ENCODE measurements around the gene TBX1.
"Not testable (repeated sequence)": the region's sequence is repeated elsewhere in the genome, so short reads cannot be mapped to it uniquely, and the experiment has no call there.

Gene TBX1

GRCh38 chr22:19722982-19723231 lies 37.7 kb upstream of the TBX1 start:
- DNase-seq (ENCODE audit: low read depth, low spot score) = no peak
- POLR2A ChIA-PET = no interaction called here
- CTCF ChIA-PET = interaction anchor here (1.5 kb wide), 1 partner anchor 8 kb away, joined by 13 read pairs; no protein-coding TSS in a partner anchor

GRCh38 chr22:19723232-19723982 lies 37.2 kb upstream of the TBX1 start, which contains the start of gene GP1BB:
GP1BB (plus strand) TSS chr22:19723539; CDS start chr22:19723570, 31 bp downstream.
- no peak for DNase-seq (ENCODE audit: low read depth, low spot score)
- POLR2A ChIA-PET = no interaction called here
- no peak for TF ChIP-seq CTCF (IDR thresholded peaks at IDR 0.05; ENCODE audit: insufficient read depth, low read length, missing control alignments)

More at GRCh38 chr22:19722982-19723231, 37.7 kb upstream of the TBX1 start:
- no peak for TF ChIP-seq CTCF (IDR thresholded peaks at IDR 0.05; ENCODE audit: insufficient read depth, low read length, missing control alignments)
- no peak overlapping the region for H3K4me3 ChIP-seq (ENCODE audit: low read depth, low read length)

GRCh38 chr22:19723983-19724827 lies 36.4 kb upstream of the TBX1 start:
- DNase-seq (ENCODE audit: low read depth, low spot score) = no peak
- TF ChIP-seq CTCF (IDR thresholded peaks at IDR 0.05; ENCODE audit: insufficient read depth, low read length, missing control alignments) = no peak
- no peak overlapping the region for H3K4me3 ChIP-seq (ENCODE audit: low read depth, low read length)
- POLR2A ChIA-PET = no interaction called here
- CTCF ChIA-PET = no interaction called here

More at GRCh38 chr22:19723232-19723982, 37.2 kb upstream of the TBX1 start, which contains the start of gene GP1BB:
- CTCF ChIA-PET = interaction anchor here (1.5 kb wide), 1 partner anchor 7 kb away, joined by 13 read pairs; no protein-coding TSS in a partner anchor
- no peak within 1 kb of the TSS for H3K4me3 ChIP-seq (ENCODE audit: low read depth, low read length)

- ChIA-PET POLR2A (no interaction called here), CTCF (no interaction called here)
- no peak overlapping the region for H3K4me3 ChIP-seq (ENCODE audit: low read depth, low read length)
- no peak for DNase-seq (ENCODE audit: low read depth, low spot score)
- TF ChIP-seq CTCF (IDR thresholded peaks at IDR 0.05; ENCODE audit: insufficient read depth, low read length, missing control alignments) = no peak
Measured at GRCh38 chr22:19724927-19725661, 35.5 kb upstream of the TBX1 start.

- CTCF ChIA-PET; POLR2A ChIA-PET; DNase-seq (ENCODE audit: low read depth, low spot score); H3K4me3 ChIP-seq (ENCODE audit: low read depth, low read length): not testable (repeated sequence)
Measured at GRCh38 chr22:19726064-19726788, 34.4 kb upstream of the TBX1 start.

Measured in AG04449 (cell line).